Keratinocyte (primary cell): ENCODE measurements around the gene SETD7. TPM values are rescaled to one million over a fixed set of nuclear protein-coding genes. Genes with fewer than 3 reads are reported as not detected.

Experiments used
- DNase-seq: peaks from one replicate; pipeline ENCODE4 v3.0.0-alpha.2; 2011; ENCODE audit warnings: low read depth, missing footprints, low spot score
- FAIRE-seq: peaks from 2 replicates; lab custom pipeline; 2011; peaks lifted over from hg19 to GRCh38; lab: Jason Lieb, UNC
- H2AFZ ChIP-seq: 2 replicates; pipeline ENCODE4 v1.6.0; 2012; ENCODE audit warnings: low read length, control low read depth, inconsistent platforms; ENCODE audit not compliant: control insufficient read depth
- H3K27ac ChIP-seq: 2 replicates; pipeline ENCODE4 v1.5.1; 2011; ENCODE audit warnings: low read length; ENCODE audit not compliant: control insufficient read depth, insufficient read depth
- H3K27me3 ChIP-seq: 3 replicates; pipeline ENCODE4 v1.6.0; 2011; ENCODE audit warnings: low read length; ENCODE audit not compliant: control insufficient read depth, insufficient read depth; ENCODE audit errors: extremely low read depth
- H3K36me3 ChIP-seq, 2 experiments: 2 replicates in 1 of 2; 3 replicates in 1 of 2; pipeline ENCODE4 v1.5.1; 2011; ENCODE audit warnings: low read length in 2 of 2, mild to moderate bottlenecking in 1 of 2; ENCODE audit not compliant: control insufficient read depth in 2 of 2, insufficient read depth in 2 of 2; ENCODE audit errors: extremely low read depth in 1 of 2
- H3K4me1 ChIP-seq: 3 replicates; pipeline ENCODE4 v1.5.1; 2011; ENCODE audit warnings: low read length; ENCODE audit not compliant: control insufficient read depth, insufficient read depth; ENCODE audit errors: extremely low read depth
- H3K4me2 ChIP-seq: 3 replicates; pipeline ENCODE4 v1.6.0; 2011; ENCODE audit warnings: low read depth, low read length; ENCODE audit not compliant: control insufficient read depth, insufficient read depth; ENCODE audit errors: extremely low read depth
- H3K4me3 ChIP-seq, 3 experiments: fragments of 200-600 bp in 1 of 3; sonication (generic) in 1 of 3; 2 replicates in 2 of 3; 3 replicates in 1 of 3; pipeline ENCODE4 v1.5.1; 2011 to 2016; ENCODE audit warnings: low read length in 3 of 3, mild to moderate bottlenecking in 3 of 3, control low read depth in 2 of 3, inconsistent platforms in 1 of 3, low read depth in 1 of 3, mixed read lengths in 1 of 3, mixed run types in 1 of 3, moderate library complexity in 1 of 3; ENCODE audit not compliant: control insufficient read depth in 2 of 3, insufficient read depth in 2 of 3; ENCODE audit errors: extremely low read depth in 1 of 3
- H3K79me2 ChIP-seq: 2 replicates; pipeline ENCODE4 v1.6.0; 2012; ENCODE audit warnings: low read length; ENCODE audit not compliant: control insufficient read depth, insufficient read depth
- H3K9ac ChIP-seq: 3 replicates; pipeline ENCODE4 v1.6.0; 2011; ENCODE audit warnings: low read length; ENCODE audit not compliant: control insufficient read depth, insufficient read depth; ENCODE audit errors: extremely low read depth
- H3K9me1 ChIP-seq: 3 replicates; pipeline ENCODE4 v1.6.0; 2011; ENCODE audit warnings: low read length; ENCODE audit not compliant: control insufficient read depth, insufficient read depth; ENCODE audit errors: extremely low read depth
- H3K9me3 ChIP-seq: 2 replicates; pipeline ENCODE4 v1.5.1; 2012; ENCODE audit warnings: low read depth, low read length; ENCODE audit not compliant: control insufficient read depth
- H4K20me1 ChIP-seq: 3 replicates; pipeline ENCODE4 v1.6.0; 2011; ENCODE audit warnings: low read length; ENCODE audit not compliant: control insufficient read depth, insufficient read depth; ENCODE audit errors: extremely low read depth
- CTCF ChIP-seq, 3 experiments: IDR thresholded peaks in 1 of 3; conservative IDR thresholded peaks in 1 of 3; optimal IDR thresholded peaks in 1 of 3; 2 replicates in 2 of 3; 3 replicates in 1 of 3; pipeline versions ENCODE3 to v1.5.1; 2011; ENCODE audit warnings: low read length in 3 of 3, mild to moderate bottlenecking in 3 of 3, moderate library complexity in 2 of 3, control low read depth in 1 of 3, inconsistent platforms in 1 of 3; ENCODE audit not compliant: insufficient read depth in 2 of 3; ENCODE audit errors: extremely low read depth in 1 of 3
- EZH2 ChIP-seq: IDR thresholded peaks from one replicate; pipeline ENCODE4 v1.6.1; 2012; ENCODE audit warnings: inconsistent platforms, mild to moderate bottlenecking, low read length, moderate library complexity
- dilution Hi-C: fragments of 300-500 bp; cut with MboI; formaldehyde crosslinking; loops from one replicate; pipeline ENCODE4 v1.7.0; 2020; ENCODE audit warnings: low sequenced_read_pairs; ENCODE audit not compliant: extremely low pct_ligation_motif_present
- polyA plus RNA-seq, 5 experiments: library from polyadenylated mRNA; depleted of rRNA in 3 of 5; stranded (reverse) in 3 of 5; stranded (forward) in 1 of 5; unstranded in 1 of 5; fragments of >200 nt; gene quantifications; 1 replicate in 1 of 5; 2 replicates in 3 of 5; 3 replicates in 1 of 5; pipeline versions ENCODE4 v1.2.1 to v1.2.3, GENCODE V29; 2011 to 2012; ENCODE audit warnings: missing spikeins in 2 of 5, low read depth in 1 of 5, low replicate concordance in 1 of 5

SETD7 gene
- polyA plus RNA-seq, 1 donor (not counting 4 experiments of a cell fraction or from before 2014, with no cell fraction given) = 18.8 TPM

DNA sequence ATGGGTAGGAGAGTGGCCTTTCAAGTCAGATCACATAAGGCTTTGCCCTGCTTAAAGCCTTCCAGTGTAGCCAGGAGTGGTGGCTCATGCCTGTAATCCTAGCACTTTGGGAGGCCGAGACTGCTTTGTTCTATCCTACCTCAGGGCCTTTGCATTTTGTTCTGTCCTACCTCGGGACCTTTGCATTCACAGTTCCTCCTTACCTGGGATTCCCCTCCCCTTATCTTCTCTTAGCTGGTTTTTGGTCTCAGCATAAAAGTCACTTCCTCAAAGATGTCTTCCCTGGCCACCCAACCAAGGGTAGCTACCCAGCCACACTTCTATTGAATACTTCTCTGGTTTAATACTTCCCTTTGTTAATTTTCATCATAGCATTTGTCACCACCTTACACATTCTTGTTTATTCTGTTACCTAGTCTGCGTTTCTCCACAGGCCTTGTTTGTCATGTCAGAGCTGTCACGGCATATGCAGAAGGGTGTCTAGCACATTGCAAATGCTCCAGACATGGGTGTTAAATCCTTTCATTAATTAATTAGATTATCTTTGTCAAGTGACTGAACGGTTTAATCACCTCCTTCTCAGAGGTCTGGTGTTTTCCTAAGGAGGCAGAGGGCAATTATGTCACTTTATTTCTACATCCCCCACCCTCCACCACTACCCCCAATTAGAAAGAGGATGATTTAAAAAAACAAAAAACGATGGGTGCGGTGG is 11.3 kb upstream of the SETD7 start:
- Histone ChIP-seq H3K9me3 (no peaks in the 10 kb centered on the region), H3K79me2 (no peaks in the 10 kb centered on the region), H3K4me1 (peaks cover 5% of the 10 kb centered on the region), H3K4me2 (no peak overlapping the region), H3K27me3 (no peaks in the 10 kb centered on the region), H3K27ac (no peak overlapping the region), H3K9ac (no peak overlapping the region), H3K9me1 (no peaks in the 10 kb centered on the region), H2AFZ (no peak overlapping the region), H4K20me1 (no peaks in the 10 kb centered on the region), H3K36me3 (no peaks in the 10 kb centered on the region), H3K4me3 (no peak overlapping the region)
- dilution Hi-C loops = no loop called here
- TF ChIP-seq CTCF (optimal IDR thresholded peaks at IDR 0.05 in 1 of 3, IDR thresholded peaks at IDR 0.05 in 1 of 3, conservative IDR thresholded peaks at IDR 0.05 in 1 of 3; ENCODE audit: extremely low read depth in 1 of 3, insufficient read depth in 2 of 3, low read length in 3 of 3) (no peak), EZH2 (no peak)
- DNase-seq = no peak
- FAIRE-seq = no peak

GRCh38 chr4:139564502-139564901 is 8.5 kb upstream of the SETD7 start:
- H2AFZ ChIP-seq = no peak overlapping the region
- no peaks in the 10 kb centered on the region for H3K79me2 ChIP-seq
- H3K27ac ChIP-seq = no peak overlapping the region
- DNase-seq (no peak), FAIRE-seq (no peak)
- no peaks in the 10 kb centered on the region for H4K20me1 ChIP-seq
- dilution Hi-C loops = no loop called here
- no peak for TF ChIP-seq EZH2
- peak in 1 of 3 experiments; percentile 20 for TF ChIP-seq CTCF (optimal IDR thresholded peaks at IDR 0.05 in 1 of 3, IDR thresholded peaks at IDR 0.05 in 1 of 3, conservative IDR thresholded peaks at IDR 0.05 in 1 of 3; ENCODE audit: extremely low read depth in 1 of 3, insufficient read depth in 2 of 3, low read length in 3 of 3)
- H3K27me3 ChIP-seq = peaks cover 10% of the 10 kb centered on the region
- H3K9ac ChIP-seq = no peak overlapping the region
- H3K9me1 ChIP-seq = no peaks in the 10 kb centered on the region
- H3K36me3 ChIP-seq = no peaks in the 10 kb centered on the region
- peaks cover 5% of the 10 kb centered on the region for H3K4me1 ChIP-seq
- no peaks in the 10 kb centered on the region for H3K9me3 ChIP-seq
- no peak overlapping the region for H3K4me2 ChIP-seq
- no peak overlapping the region for H3K4me3 ChIP-seq
